ENCODE data around the gene MGRN1. TPM values are rescaled to one million over a fixed set of nuclear protein-coding genes. Genes with fewer than 3 reads are reported as not detected.

The MGRN1 gene
- total and polyA plus RNA-seq, 9 donors, result 21.5 to 94.2 (median 61.1) TPM

GRCh38 chr16:4624827-4625559, 367 bp downstream of the MGRN1 start:
- peak overlapping the region; percentile 67 for H3K4me3 ChIP-seq
- DNase-seq, result peak; percentile 60 to 78 (median 72)
- H3K9me3 ChIP-seq, result no peaks in the 10 kb centered on the region
- H3K27me3 ChIP-seq, result no peaks in the 10 kb centered on the region
- peak overlapping the region; percentile 72 to 89 for H3K27ac ChIP-seq
- TF ChIP-seq, protein P1, sequence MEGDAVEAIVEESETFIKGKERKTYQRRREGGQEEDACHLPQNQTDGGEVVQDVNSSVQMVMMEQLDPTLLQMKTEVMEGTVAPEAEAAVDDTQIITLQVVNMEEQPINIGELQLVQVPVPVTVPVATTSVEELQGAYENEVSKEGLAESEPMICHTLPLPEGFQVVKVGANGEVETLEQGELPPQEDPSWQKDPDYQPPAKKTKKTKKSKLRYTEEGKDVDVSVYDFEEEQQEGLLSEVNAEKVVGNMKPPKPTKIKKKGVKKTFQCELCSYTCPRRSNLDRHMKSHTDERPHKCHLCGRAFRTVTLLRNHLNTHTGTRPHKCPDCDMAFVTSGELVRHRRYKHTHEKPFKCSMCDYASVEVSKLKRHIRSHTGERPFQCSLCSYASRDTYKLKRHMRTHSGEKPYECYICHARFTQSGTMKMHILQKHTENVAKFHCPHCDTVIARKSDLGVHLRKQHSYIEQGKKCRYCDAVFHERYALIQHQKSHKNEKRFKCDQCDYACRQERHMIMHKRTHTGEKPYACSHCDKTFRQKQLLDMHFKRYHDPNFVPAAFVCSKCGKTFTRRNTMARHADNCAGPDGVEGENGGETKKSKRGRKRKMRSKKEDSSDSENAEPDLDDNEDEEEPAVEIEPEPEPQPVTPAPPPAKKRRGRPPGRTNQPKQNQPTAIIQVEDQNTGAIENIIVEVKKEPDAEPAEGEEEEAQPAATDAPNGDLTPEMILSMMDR (IDR thresholded peaks at IDR 0.05), result no peak
- TF ChIP-seq EP300 (IDR thresholded peaks at IDR 0.05), result no peak
- TF ChIP-seq POLR2A (IDR thresholded peaks at IDR 0.05), result peak; percentile 88
- peaks cover 13% of the 10 kb centered on the region for H3K4me1 ChIP-seq (ENCODE audit: insufficient read depth)
- 0 to 1% (median 1%) methylated on average over 36 to 80 of the region's 80 CpGs for WGBS, 3 donors
- H3K36me3 ChIP-seq, result no peaks in the 10 kb centered on the region
- intact Hi-C loops (cut with DNase I), result no loop called here

DNA sequence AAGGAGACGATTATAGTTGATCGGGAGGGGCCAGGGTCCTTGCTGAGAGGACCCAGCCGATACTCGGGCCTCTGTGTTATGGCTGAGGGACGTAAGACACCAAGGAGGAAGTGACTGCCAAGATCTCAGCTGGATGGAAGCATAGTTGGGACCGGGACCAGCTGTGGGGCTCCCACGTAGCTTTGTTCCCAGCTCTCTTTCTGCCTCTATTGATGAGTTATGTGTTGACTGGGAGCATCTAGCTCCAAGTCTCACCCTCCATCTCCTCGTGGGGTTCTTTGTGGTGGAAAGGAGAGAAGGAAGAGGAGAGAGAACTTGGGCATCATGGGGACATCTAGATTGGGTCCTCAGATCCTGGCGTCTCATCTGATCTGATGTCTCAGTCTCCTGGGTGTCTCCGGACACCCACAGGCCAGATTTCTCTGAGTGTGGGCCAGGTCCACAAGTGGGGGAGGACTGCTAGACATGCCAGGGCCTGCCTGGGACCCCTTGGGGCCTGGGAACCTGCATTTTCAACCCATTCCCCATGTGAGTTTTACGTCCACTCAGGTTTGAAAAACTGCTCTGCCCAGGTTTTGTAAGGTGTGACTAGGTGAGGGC, 1.0 kb downstream of the MGRN1 start:
- intact Hi-C loops (cut with DNase I), result no loop called here
- H3K36me3 ChIP-seq, result no peaks in the 10 kb centered on the region
- TF ChIP-seq, protein P1 (IDR thresholded peaks at IDR 0.05), result no peak
- no peak for TF ChIP-seq EP300 (IDR thresholded peaks at IDR 0.05)
- H3K27me3 ChIP-seq, result no peaks in the 10 kb centered on the region
- 4 to 5% (median 4%) methylated on average over 11 of the region's 11 CpGs for WGBS, 3 donors
- H3K4me1 ChIP-seq (ENCODE audit: insufficient read depth), result peaks cover 13% of the 10 kb centered on the region
- peak overlapping the region; percentile 67 for H3K4me3 ChIP-seq
- H3K9me3 ChIP-seq, result no peaks in the 10 kb centered on the region
- peak overlapping the region; percentile 36 to 72 for H3K27ac ChIP-seq
- no peak for DNase-seq

GRCh38 chr16:4626396-4626795, 1.8 kb downstream of the MGRN1 start:
- Histone ChIP-seq H3K4me1 (ENCODE audit: insufficient read depth) (peaks cover 13% of the 10 kb centered on the region), H3K27me3 (no peaks in the 10 kb centered on the region), H3K9me3 (no peaks in the 10 kb centered on the region), H3K4me3 (no peak overlapping the region), H3K36me3 (no peaks in the 10 kb centered on the region), H3K27ac (no peak overlapping the region)
- intact Hi-C loops (cut with DNase I), result no loop called here
- DNase-seq, result no peak
- WGBS, 3 donors, result 49 to 56% (median 53%) methylated on average over 6 of the region's 6 CpGs
- TF ChIP-seq EP300 (IDR thresholded peaks at IDR 0.05), result no peak
- TF ChIP-seq, protein P1 (IDR thresholded peaks at IDR 0.05), result no peak
- TF ChIP-seq POLR2A (IDR thresholded peaks at IDR 0.05), result no peak

DNA sequence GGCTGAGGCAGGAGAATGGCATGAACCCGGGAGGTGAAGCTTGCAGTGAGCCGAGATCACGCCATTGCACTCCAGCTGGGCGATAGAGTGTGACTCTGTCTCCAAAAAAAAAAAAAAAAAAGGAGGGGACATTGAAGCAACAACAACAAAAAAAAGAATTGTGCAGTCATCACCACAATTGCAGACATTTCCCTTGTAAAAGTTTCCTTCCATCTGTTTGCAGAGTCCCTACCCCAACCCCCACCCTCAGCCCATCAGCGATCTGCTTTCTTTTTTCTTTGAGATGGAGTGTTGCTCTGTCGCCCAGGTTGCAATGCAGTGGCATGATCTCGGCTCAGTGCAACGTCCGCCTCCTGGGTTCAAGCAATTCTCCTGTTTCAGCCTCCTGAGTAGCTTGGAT, 3.7 kb downstream of the MGRN1 start:
- intact Hi-C loops (cut with DNase I), result no loop called here
- WGBS, 3 donors, result 91 to 97% (median 96%) methylated on average over 9 of the region's 9 CpGs
- H3K27ac ChIP-seq, result no peak overlapping the region

More for the DNA sequence above, 3.7 kb downstream of the MGRN1 start:
- H3K27me3 ChIP-seq, result no peaks in the 10 kb centered on the region
- peaks cover 13% of the 10 kb centered on the region for H3K4me1 ChIP-seq (ENCODE audit: insufficient read depth)
- no peaks in the 10 kb centered on the region for H3K9me3 ChIP-seq
- no peak for TF ChIP-seq POLR2A (IDR thresholded peaks at IDR 0.05)
- TF ChIP-seq, protein P1 (IDR thresholded peaks at IDR 0.05), result no peak
- no peak for TF ChIP-seq EP300 (IDR thresholded peaks at IDR 0.05)
- no peak for DNase-seq
- no peak overlapping the region for H3K4me3 ChIP-seq
- no peaks in the 10 kb centered on the region for H3K36me3 ChIP-seq

Measured in ovary (tissue), 9 donors.